ENCODE data around the gene MCF2L2. TPM values are rescaled to one million over a fixed set of nuclear protein-coding genes. Genes with fewer than 3 reads are reported as not detected.

Gene MCF2L2
- total RNA-seq, 1 donor, result under 0.01 TPM

DNA sequence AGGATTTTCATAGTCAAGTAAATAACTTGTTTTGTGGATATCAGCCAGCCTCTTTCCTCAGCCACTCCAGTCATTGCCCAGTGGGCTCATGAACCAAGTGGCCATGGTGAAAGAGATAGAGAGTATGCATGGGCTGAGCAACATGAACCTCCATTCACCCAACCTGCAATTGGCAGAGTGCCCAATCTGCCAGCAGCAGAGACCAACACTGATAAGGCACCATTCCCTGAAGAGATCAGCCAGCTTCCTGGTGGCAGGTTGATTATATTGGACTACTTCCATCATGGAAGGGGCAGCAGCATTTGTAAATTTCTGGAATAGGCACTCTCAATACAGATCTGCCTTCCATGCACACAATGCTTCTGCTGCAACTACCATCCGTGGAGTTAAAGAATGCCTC is 10.3 kb upstream of the MCF2L2 start:
- Histone ChIP-seq H2AFZ (ENCODE audit: low read length) (no peak overlapping the region), H3K79me2 (ENCODE audit: insufficient read depth, low read length) (no peaks in the 10 kb centered on the region), H3K27me3 (ENCODE audit: insufficient read depth, low read length) (peaks cover 15% of the 10 kb centered on the region), H3K4me3 (ENCODE audit: insufficient read depth, low read length) (no peak overlapping the region), H3K4me1 (ENCODE audit: insufficient read depth, low read length) (no peaks in the 10 kb centered on the region), H3K36me3 (ENCODE audit: insufficient read depth, low read length) (no peaks in the 10 kb centered on the region), H4K20me1 (ENCODE audit: insufficient read depth, low read length) (no peaks in the 10 kb centered on the region), H3K27ac (ENCODE audit: low read depth, low read length) (no peak overlapping the region), H3K4me2 (ENCODE audit: insufficient read depth, low read length) (no peak overlapping the region), H3K9me3 (ENCODE audit: low read depth, low read length) (peaks cover 8% of the 10 kb centered on the region)
- TF ChIP-seq, protein P1, sequence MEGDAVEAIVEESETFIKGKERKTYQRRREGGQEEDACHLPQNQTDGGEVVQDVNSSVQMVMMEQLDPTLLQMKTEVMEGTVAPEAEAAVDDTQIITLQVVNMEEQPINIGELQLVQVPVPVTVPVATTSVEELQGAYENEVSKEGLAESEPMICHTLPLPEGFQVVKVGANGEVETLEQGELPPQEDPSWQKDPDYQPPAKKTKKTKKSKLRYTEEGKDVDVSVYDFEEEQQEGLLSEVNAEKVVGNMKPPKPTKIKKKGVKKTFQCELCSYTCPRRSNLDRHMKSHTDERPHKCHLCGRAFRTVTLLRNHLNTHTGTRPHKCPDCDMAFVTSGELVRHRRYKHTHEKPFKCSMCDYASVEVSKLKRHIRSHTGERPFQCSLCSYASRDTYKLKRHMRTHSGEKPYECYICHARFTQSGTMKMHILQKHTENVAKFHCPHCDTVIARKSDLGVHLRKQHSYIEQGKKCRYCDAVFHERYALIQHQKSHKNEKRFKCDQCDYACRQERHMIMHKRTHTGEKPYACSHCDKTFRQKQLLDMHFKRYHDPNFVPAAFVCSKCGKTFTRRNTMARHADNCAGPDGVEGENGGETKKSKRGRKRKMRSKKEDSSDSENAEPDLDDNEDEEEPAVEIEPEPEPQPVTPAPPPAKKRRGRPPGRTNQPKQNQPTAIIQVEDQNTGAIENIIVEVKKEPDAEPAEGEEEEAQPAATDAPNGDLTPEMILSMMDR (IDR thresholded peaks at IDR 0.05; ENCODE audit: extremely low read depth, low read depth, low read length), result no peak
- DNase-seq (ENCODE audit: insufficient read length, low spot score, missing footprints), result no peak

GRCh38 chr3:183437666-183438564 is 9.5 kb upstream of the MCF2L2 start:
- Histone ChIP-seq H3K27me3 (ENCODE audit: insufficient read depth, low read length) (peaks cover 20% of the 10 kb centered on the region), H3K4me1 (ENCODE audit: insufficient read depth, low read length) (no peaks in the 10 kb centered on the region), H3K79me2 (ENCODE audit: insufficient read depth, low read length) (no peaks in the 10 kb centered on the region), H3K4me3 (ENCODE audit: insufficient read depth, low read length) (no peak overlapping the region), H3K4me2 (ENCODE audit: insufficient read depth, low read length) (no peak overlapping the region), H2AFZ (ENCODE audit: low read length) (no peak overlapping the region), H4K20me1 (ENCODE audit: insufficient read depth, low read length) (no peaks in the 10 kb centered on the region), H3K27ac (ENCODE audit: low read depth, low read length) (no peak overlapping the region), H3K9me3 (ENCODE audit: low read depth, low read length) (no peaks in the 10 kb centered on the region), H3K36me3 (ENCODE audit: insufficient read depth, low read length) (no peaks in the 10 kb centered on the region)
- TF ChIP-seq, protein P1 (IDR thresholded peaks at IDR 0.05; ENCODE audit: extremely low read depth, low read depth, low read length), result no peak
- no peak for DNase-seq (ENCODE audit: insufficient read length, low spot score, missing footprints)

GRCh38 chr3:183437061-183437460 is 8.6 kb upstream of the MCF2L2 start:
- no peaks in the 10 kb centered on the region for H3K9me3 ChIP-seq (ENCODE audit: low read depth, low read length)
- no peaks in the 10 kb centered on the region for H4K20me1 ChIP-seq (ENCODE audit: insufficient read depth, low read length)
- no peaks in the 10 kb centered on the region for H3K4me1 ChIP-seq (ENCODE audit: insufficient read depth, low read length)
- H3K36me3 ChIP-seq (ENCODE audit: insufficient read depth, low read length), result no peaks in the 10 kb centered on the region
- H3K27me3 ChIP-seq (ENCODE audit: insufficient read depth, low read length), result peaks cover 20% of the 10 kb centered on the region
- H3K4me3 ChIP-seq (ENCODE audit: insufficient read depth, low read length), result no peak overlapping the region
- no peak overlapping the region for H3K27ac ChIP-seq (ENCODE audit: low read depth, low read length)
- TF ChIP-seq, protein P1 (IDR thresholded peaks at IDR 0.05; ENCODE audit: extremely low read depth, low read depth, low read length), result no peak
- H3K79me2 ChIP-seq (ENCODE audit: insufficient read depth, low read length), result no peaks in the 10 kb centered on the region
- H2AFZ ChIP-seq (ENCODE audit: low read length), result no peak overlapping the region
- no peak overlapping the region for H3K4me2 ChIP-seq (ENCODE audit: insufficient read depth, low read length)
- no peak for DNase-seq (ENCODE audit: insufficient read length, low spot score, missing footprints)

GRCh38 chr3:183435661-183436060 is 7.2 kb upstream of the MCF2L2 start:
- Histone ChIP-seq H2AFZ (ENCODE audit: low read length) (no peak overlapping the region), H3K27ac (ENCODE audit: low read depth, low read length) (no peak overlapping the region), H3K27me3 (ENCODE audit: insufficient read depth, low read length) (peaks cover 27% of the 10 kb centered on the region), H3K79me2 (ENCODE audit: insufficient read depth, low read length) (no peaks in the 10 kb centered on the region), H3K4me3 (ENCODE audit: insufficient read depth, low read length) (no peak overlapping the region), H3K4me2 (ENCODE audit: insufficient read depth, low read length) (no peak overlapping the region), H3K36me3 (ENCODE audit: insufficient read depth, low read length) (no peaks in the 10 kb centered on the region), H4K20me1 (ENCODE audit: insufficient read depth, low read length) (no peaks in the 10 kb centered on the region), H3K9me3 (ENCODE audit: low read depth, low read length) (no peaks in the 10 kb centered on the region), H3K4me1 (ENCODE audit: insufficient read depth, low read length) (no peaks in the 10 kb centered on the region)
- no peak for DNase-seq (ENCODE audit: insufficient read length, low spot score, missing footprints)
- TF ChIP-seq, protein P1 (IDR thresholded peaks at IDR 0.05; ENCODE audit: extremely low read depth, low read depth, low read length), result no peak

All from osteoblast (primary cell).